MM.1S (cell line): Measurements from ENCODE around the gene TCF20.

Source experiments
- DNase-seq: peaks from one replicate; pipeline ENCODE4 v3.0.0-alpha.2; 2015
- H2AFZ ChIP-seq: fragments of 300-600 bp; sonication (generic); 2 replicates; pipeline ENCODE4 v1.6.0; 2016; ENCODE audit warnings: antibody characterized with exemption, low read length
- H3F3A ChIP-seq: fragments of 300-600 bp; sonication (generic); 2 replicates; pipeline ENCODE4 v1.6.1; 2016; ENCODE audit warnings: mild to moderate bottlenecking, antibody characterized with exemption, low read length, moderate library complexity, mixed read lengths; ENCODE audit not compliant: insufficient read depth
- H3K27ac ChIP-seq: fragments of 300-600 bp; sonication (generic); 2 replicates; pipeline ENCODE4 v1.5.1; 2016; ENCODE audit warnings: mild to moderate bottlenecking, low read length
- H3K27me3 ChIP-seq: fragments of 300-600 bp; sonication (generic); replicated peaks from 2 replicates; pipeline ENCODE4 v1.6.0; 2016; ENCODE audit warnings: low read length; ENCODE audit not compliant: insufficient read depth
- H3K36me3 ChIP-seq: fragments of 300-600 bp; sonication (generic); replicated peaks from 2 replicates; pipeline ENCODE4 v1.6.1; 2016; ENCODE audit warnings: mild to moderate bottlenecking, low read length, mixed read lengths; ENCODE audit not compliant: insufficient read depth
- H3K4me1 ChIP-seq: fragments of 300-600 bp; sonication (generic); 2 replicates; pipeline ENCODE4 v1.6.1; 2016; ENCODE audit warnings: low read length, mixed read lengths
- H3K4me2 ChIP-seq: fragments of 300-600 bp; sonication (generic); 2 replicates; pipeline ENCODE4 v1.6.0; 2016; ENCODE audit warnings: low read depth, low read length
- H3K4me3 ChIP-seq: fragments of 300-600 bp; sonication (generic); 2 replicates; pipeline ENCODE4 v1.5.1; 2016; ENCODE audit warnings: low read length, mixed read lengths
- H3K79me2 ChIP-seq: fragments of 300-600 bp; sonication (generic); 2 replicates; pipeline ENCODE4 v1.6.1; 2016; ENCODE audit warnings: mixed run types, low read length, mixed read lengths
- H3K9ac ChIP-seq: fragments of 300-600 bp; sonication (generic); 2 replicates; pipeline ENCODE4 v1.6.1; 2016; ENCODE audit warnings: low read length, mixed read lengths
- H3K9me2 ChIP-seq: fragments of 300-600 bp; sonication (generic); replicated peaks from 2 replicates; pipeline ENCODE4 v1.6.1; 2016; ENCODE audit warnings: mild to moderate bottlenecking, low read length, mixed read lengths; ENCODE audit not compliant: insufficient read depth
- H3K9me3 ChIP-seq: fragments of 300-600 bp; sonication (generic); replicated peaks from 2 replicates; pipeline ENCODE4 v1.6.1; 2016; ENCODE audit warnings: mild to moderate bottlenecking, low read length, mixed read lengths; ENCODE audit not compliant: insufficient read depth
- H4K20me1 ChIP-seq: fragments of 300-600 bp; sonication (generic); 2 replicates; pipeline ENCODE4 v1.6.1; 2016; ENCODE audit warnings: mild to moderate bottlenecking, low read length, moderate library complexity, mixed read lengths; ENCODE audit not compliant: insufficient read depth
- EZH2 ChIP-seq: fragments of 300-600 bp; sonication (generic); optimal IDR thresholded peaks from 2 replicates; pipeline ENCODE3; 2017; ENCODE audit warnings: low read depth, mild to moderate bottlenecking, antibody characterized with exemption, low read length, mixed read lengths
- EZH2phosphoT487 ChIP-seq: fragments of 300-600 bp; sonication (generic); IDR thresholded peaks from 2 replicates; pipeline ENCODE4 v1.6.1; 2018; ENCODE audit warnings: antibody characterized with exemption, low read length
- TF ChIP-seq, protein P1 (sequence below): fragments of 300-600 bp; sonication (generic); IDR thresholded peaks from 2 replicates; pipeline ENCODE4 v1.5.1; 2016; ENCODE audit warnings: antibody characterized with exemption, low read length, mixed read lengths

Gene TCF20

DNA sequence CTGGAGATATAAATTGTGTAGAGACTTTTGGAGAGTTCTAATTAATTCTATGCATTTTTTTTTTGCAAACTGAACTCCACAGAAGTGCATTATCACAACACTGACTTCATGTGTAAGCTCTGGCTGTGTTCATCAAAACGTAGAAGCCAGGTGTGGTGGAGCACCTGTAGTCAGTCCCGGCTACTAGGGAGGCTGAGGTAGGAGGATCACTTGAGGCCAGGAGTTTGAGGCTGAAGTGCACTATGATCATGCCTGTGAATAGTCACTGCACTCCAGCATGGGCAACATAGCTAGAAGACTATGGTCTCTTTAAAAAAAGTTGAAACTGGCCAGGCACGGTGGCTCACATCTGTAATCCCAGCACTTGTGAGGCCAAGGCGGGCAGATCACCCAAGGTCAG is 20.6 kb downstream of the TCF20 start:
- Histone ChIP-seq H3K9me3 (no peaks in the 10 kb centered on the region), H4K20me1 (peaks cover 5% of the 10 kb centered on the region; the same call in 1 of the 2 replicates), H3K36me3 (no peaks in the 10 kb centered on the region), H3K9me2 (no peaks in the 10 kb centered on the region), H3K79me2 (peaks cover 83% of the 10 kb centered on the region), H3F3A (no peaks in the 10 kb centered on the region), H3K27me3 (no peaks in the 10 kb centered on the region), H3K4me2 (no peak overlapping the region), H3K4me1 (no peaks in the 10 kb centered on the region), H3K9ac (no peak overlapping the region), H3K4me3 (no peak overlapping the region), H2AFZ (no peak overlapping the region), H3K27ac (no peak overlapping the region)
- no peak for DNase-seq
- TF ChIP-seq EZH2, result no peak
- TF ChIP-seq, protein P1, sequence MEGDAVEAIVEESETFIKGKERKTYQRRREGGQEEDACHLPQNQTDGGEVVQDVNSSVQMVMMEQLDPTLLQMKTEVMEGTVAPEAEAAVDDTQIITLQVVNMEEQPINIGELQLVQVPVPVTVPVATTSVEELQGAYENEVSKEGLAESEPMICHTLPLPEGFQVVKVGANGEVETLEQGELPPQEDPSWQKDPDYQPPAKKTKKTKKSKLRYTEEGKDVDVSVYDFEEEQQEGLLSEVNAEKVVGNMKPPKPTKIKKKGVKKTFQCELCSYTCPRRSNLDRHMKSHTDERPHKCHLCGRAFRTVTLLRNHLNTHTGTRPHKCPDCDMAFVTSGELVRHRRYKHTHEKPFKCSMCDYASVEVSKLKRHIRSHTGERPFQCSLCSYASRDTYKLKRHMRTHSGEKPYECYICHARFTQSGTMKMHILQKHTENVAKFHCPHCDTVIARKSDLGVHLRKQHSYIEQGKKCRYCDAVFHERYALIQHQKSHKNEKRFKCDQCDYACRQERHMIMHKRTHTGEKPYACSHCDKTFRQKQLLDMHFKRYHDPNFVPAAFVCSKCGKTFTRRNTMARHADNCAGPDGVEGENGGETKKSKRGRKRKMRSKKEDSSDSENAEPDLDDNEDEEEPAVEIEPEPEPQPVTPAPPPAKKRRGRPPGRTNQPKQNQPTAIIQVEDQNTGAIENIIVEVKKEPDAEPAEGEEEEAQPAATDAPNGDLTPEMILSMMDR, result no peak

DNA sequence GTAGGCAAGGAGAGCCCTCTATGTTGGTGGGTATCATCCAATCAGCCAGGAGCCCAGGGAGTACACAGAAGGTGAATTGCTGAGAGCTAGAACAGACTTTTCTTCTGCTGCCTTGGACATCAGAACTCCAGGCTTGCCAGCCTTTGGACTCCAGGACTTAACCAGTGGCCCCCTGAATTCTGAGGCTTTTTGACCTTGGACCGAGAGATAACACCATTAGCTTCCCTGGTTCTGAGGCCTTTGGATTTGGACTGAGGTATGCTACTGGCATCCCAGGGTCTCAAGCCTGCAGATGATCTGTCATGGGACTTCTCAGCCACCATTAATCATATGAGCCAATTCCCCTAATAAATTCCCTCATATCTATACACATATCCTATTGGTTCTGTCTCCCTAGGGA is 21.5 kb downstream of the TCF20 start:
- no peak for TF ChIP-seq EZH2phosphoT487
- TF ChIP-seq EZH2, result no peak
- TF ChIP-seq, protein P1, result no peak
- H4K20me1 ChIP-seq, result no peaks in the 10 kb centered on the region; the same call in 1 of the 2 replicates
- H3K9me2 ChIP-seq, result no peaks in the 10 kb centered on the region
- H3K79me2 ChIP-seq, result peaks cover 81% of the 10 kb centered on the region
- H3K9me3 ChIP-seq, result no peaks in the 10 kb centered on the region
- H3K9ac ChIP-seq, result no peak overlapping the region
- H2AFZ ChIP-seq, result no peak overlapping the region
- H3K36me3 ChIP-seq, result no peaks in the 10 kb centered on the region
- no peak overlapping the region for H3K4me3 ChIP-seq
- no peak overlapping the region for H3K4me2 ChIP-seq
- H3K4me1 ChIP-seq, result no peaks in the 10 kb centered on the region
- no peak for DNase-seq
- no peaks in the 10 kb centered on the region for H3F3A ChIP-seq
- H3K27ac ChIP-seq, result no peak overlapping the region
- H3K27me3 ChIP-seq, result no peaks in the 10 kb centered on the region

DNA sequence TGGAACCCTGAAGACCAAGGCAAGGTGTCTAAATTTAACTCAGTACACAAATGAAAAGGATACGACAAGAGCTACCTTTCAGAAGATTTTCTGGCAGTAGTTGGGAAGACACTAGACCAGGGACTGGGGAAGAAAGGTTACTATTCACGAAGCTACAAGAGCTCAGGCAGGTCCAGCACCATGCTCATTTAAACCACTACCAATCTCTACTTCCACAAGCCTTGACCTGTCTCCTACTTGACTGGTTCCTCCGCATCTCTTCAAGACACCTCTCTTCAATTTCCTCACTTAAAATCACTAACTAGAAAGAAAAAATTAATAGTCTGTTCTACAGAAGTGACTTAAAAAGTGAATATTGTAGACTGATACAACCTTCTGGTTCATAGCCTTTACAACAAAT is 22.9 kb downstream of the TCF20 start:
- Histone ChIP-seq H3K79me2 (peaks cover 84% of the 10 kb centered on the region), H3K4me1 (no peaks in the 10 kb centered on the region), H3K36me3 (no peaks in the 10 kb centered on the region), H3K9me3 (no peaks in the 10 kb centered on the region), H3K4me3 (no peak overlapping the region), H3K9me2 (no peaks in the 10 kb centered on the region), H3K4me2 (no peak overlapping the region), H3K27ac (no peak overlapping the region), H2AFZ (no peak overlapping the region), H3F3A (no peaks in the 10 kb centered on the region), H4K20me1 (no peaks in the 10 kb centered on the region; the same call in 1 of the 2 replicates), H3K9ac (no peak overlapping the region), H3K27me3 (no peaks in the 10 kb centered on the region)
- TF ChIP-seq, protein P1, result no peak
- no peak for TF ChIP-seq EZH2
- no peak for TF ChIP-seq EZH2phosphoT487
- DNase-seq, result no peak

DNA sequence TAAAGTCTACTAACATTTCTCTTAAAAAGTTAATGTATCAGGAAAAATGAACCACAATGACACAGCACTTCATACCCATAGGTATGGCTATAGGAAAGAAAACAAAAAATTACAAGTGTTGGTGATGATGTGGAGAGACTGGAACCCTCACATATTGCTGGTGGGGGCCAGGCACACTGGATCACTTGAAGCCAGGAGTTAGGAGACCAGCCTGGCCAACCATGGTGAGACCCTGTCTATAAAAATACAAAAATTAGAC is 26.7 kb downstream of the TCF20 start:
- Histone ChIP-seq H2AFZ (no peak overlapping the region), H3K4me3 (no peak overlapping the region), H3F3A (no peaks in the 10 kb centered on the region), H3K4me2 (no peak overlapping the region), H3K27me3 (no peaks in the 10 kb centered on the region), H3K9me2 (no peaks in the 10 kb centered on the region), H3K36me3 (no peaks in the 10 kb centered on the region), H4K20me1 (no peaks in the 10 kb centered on the region), H3K27ac (no peak overlapping the region), H3K9me3 (no peaks in the 10 kb centered on the region), H3K4me1 (no peaks in the 10 kb centered on the region), H3K79me2 (peaks cover 85% of the 10 kb centered on the region), H3K9ac (no peak overlapping the region)
- no peak for TF ChIP-seq EZH2
- TF ChIP-seq EZH2phosphoT487, result no peak
- TF ChIP-seq, protein P1, result no peak
- no peak for DNase-seq
